ENCODE data around the gene GOLGA7B.

DNA sequence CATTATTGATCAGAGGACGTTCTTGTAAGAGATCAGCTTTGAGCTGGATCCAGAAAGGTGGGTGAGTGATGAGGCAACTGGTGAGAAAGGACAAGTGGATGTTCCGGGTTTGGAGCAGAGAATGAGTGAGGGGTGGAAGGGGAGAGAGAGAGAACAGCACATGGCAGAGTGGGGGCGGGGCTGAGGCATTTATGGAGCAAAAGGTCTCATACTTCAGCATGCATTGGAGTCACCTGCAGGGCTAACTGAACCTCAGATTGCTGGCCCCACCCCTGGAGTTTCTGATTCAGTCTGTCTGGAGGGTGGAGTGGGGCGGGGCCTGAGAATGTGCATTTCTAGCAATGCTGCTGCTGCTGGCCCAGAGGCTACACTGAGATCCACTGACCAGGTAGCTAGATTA lies 71.2 kb downstream of the GOLGA7B start:
- TF ChIP-seq, protein P1, sequence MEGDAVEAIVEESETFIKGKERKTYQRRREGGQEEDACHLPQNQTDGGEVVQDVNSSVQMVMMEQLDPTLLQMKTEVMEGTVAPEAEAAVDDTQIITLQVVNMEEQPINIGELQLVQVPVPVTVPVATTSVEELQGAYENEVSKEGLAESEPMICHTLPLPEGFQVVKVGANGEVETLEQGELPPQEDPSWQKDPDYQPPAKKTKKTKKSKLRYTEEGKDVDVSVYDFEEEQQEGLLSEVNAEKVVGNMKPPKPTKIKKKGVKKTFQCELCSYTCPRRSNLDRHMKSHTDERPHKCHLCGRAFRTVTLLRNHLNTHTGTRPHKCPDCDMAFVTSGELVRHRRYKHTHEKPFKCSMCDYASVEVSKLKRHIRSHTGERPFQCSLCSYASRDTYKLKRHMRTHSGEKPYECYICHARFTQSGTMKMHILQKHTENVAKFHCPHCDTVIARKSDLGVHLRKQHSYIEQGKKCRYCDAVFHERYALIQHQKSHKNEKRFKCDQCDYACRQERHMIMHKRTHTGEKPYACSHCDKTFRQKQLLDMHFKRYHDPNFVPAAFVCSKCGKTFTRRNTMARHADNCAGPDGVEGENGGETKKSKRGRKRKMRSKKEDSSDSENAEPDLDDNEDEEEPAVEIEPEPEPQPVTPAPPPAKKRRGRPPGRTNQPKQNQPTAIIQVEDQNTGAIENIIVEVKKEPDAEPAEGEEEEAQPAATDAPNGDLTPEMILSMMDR (IDR thresholded peaks at IDR 0.05; ENCODE audit: low read depth, low read length) = no peak
- no peak for TF ChIP-seq EZH2phosphoT487 (IDR thresholded peaks at IDR 0.05; ENCODE audit: low read depth)
